Stimulated activated CD4-positive, alpha-beta T cell treated with anti-CD3 and anti-CD28 coated beads, Interleukin-1b, Interleukin-23, amount 100 ng/mL, for 48 hours (primary cell): ENCODE data around the gene IL22RA2.
A peak's percentile ranks its signal among the peaks of the same experiment; 100 is the strongest.

Source experiments
- DNase-seq: peaks from one replicate; pipeline ENCODE4 v3.0.0-alpha.2; 2020

The IL22RA2 gene

GRCh38 chr6:137193256-137194070 is 20.0 kb upstream of the IL22RA2 start:
- DNase-seq = no peak

- DNase-seq = no peak
Measured at GRCh38 chr6:137192821-137193220, 19.4 kb upstream of the IL22RA2 start.

- no peak for DNase-seq
Measured at GRCh38 chr6:137191670-137192069, 18.2 kb upstream of the IL22RA2 start.

- no peak for DNase-seq
Measured at GRCh38 chr6:137191236-137191635, 17.8 kb upstream of the IL22RA2 start.

GRCh38 chr6:137190583-137191094 is 17.2 kb upstream of the IL22RA2 start:
- DNase-seq = no peak

- no peak for DNase-seq
Measured at GRCh38 chr6:137188855-137189254, 15.4 kb upstream of the IL22RA2 start.

- DNase-seq = no peak
Measured at GRCh38 chr6:137185290-137185689, 11.8 kb upstream of the IL22RA2 start.

GRCh38 chr6:137182654-137183073 is 9.2 kb upstream of the IL22RA2 start:
- DNase-seq = no peak

GRCh38 chr6:137181891-137182653 is 8.6 kb upstream of the IL22RA2 start:
- no peak for DNase-seq

- no peak for DNase-seq
Measured at GRCh38 chr6:137177611-137178010, 4.2 kb upstream of the IL22RA2 start.

- DNase-seq = no peak
Measured at GRCh38 chr6:137176729-137177128, 3.3 kb upstream of the IL22RA2 start.

GRCh38 chr6:137175868-137176245 is 2.4 kb upstream of the IL22RA2 start:
- no peak for DNase-seq

- DNase-seq = no peak
Measured at GRCh38 chr6:137175157-137175867, 1.9 kb upstream of the IL22RA2 start.

- DNase-seq = no peak
Measured at GRCh38 chr6:137172734-137173431, 561 bp downstream of the IL22RA2 start.

GRCh38 chr6:137171824-137172733 is 1.4 kb downstream of the IL22RA2 start:
- no peak for DNase-seq

- no peak for DNase-seq
Measured at GRCh38 chr6:137171053-137171374, 2.4 kb downstream of the IL22RA2 start.

- DNase-seq = no peak
Measured at GRCh38 chr6:137170266-137171052, 3.0 kb downstream of the IL22RA2 start.

GRCh38 chr6:137167702-137168377 is 5.6 kb downstream of the IL22RA2 start:
- peak; percentile 66 for DNase-seq

- no peak for DNase-seq
Measured at GRCh38 chr6:137166247-137167098, 7.0 kb downstream of the IL22RA2 start.
